HEK293 (cell line): ENCODE results near the gene UQCC2.

Source experiments
- CTCF ChIA-PET: fragments of 350-600 bp; formaldehyde crosslinking; extraction: SDS; loops from one replicate; lab custom pipeline; 2021; ENCODE audit warnings: antibody characterized with exemption; lab: Yijun Ruan, JAX
- POLR2A ChIA-PET: fragments of 300-600 bp; formaldehyde crosslinking; extraction: SDS; loops from one replicate; lab custom pipeline; 2020; ENCODE audit warnings: antibody characterized with exemption, inconsistent platforms; lab: Yijun Ruan, JAX
- H3K27ac ChIP-seq: fragments of 200-500 bp; sonication (Bioruptor generic); 2 replicates; pipeline ENCODE4 v1.5.1; 2014; ENCODE audit warnings: low read depth, low read length, control low read depth, inconsistent platforms; ENCODE audit errors: extremely low read depth
- H3K36me3 ChIP-seq, 2 experiments: fragments of 200-500 bp in 1 of 2; sonication (Bioruptor generic) in 1 of 2; 1 replicate in 1 of 2; 2 replicates in 1 of 2; pipeline ENCODE4 v1.5.1; 2014 to 2017; ENCODE audit warnings: inconsistent platforms in 2 of 2, low read length in 2 of 2; ENCODE audit not compliant: control insufficient read depth in 2 of 2, insufficient read depth in 1 of 2
- H3K4me1 ChIP-seq: fragments of 200-500 bp; sonication (Bioruptor generic); 2 replicates; pipeline ENCODE4 v1.5.1; 2014; ENCODE audit warnings: mild to moderate bottlenecking, low read length, inconsistent platforms; ENCODE audit not compliant: control insufficient read depth, insufficient read depth
- H3K4me3 ChIP-seq: 2 replicates; pipeline ENCODE4 v1.5.1; 2011; ENCODE audit warnings: low read depth, mild to moderate bottlenecking, control low read depth, low read length, moderate library complexity
- H3K9me3 ChIP-seq: fragments of 200-500 bp; sonication (Bioruptor generic); 2 replicates; pipeline ENCODE4 v1.5.1; 2014; ENCODE audit warnings: low read depth, low read length, inconsistent platforms; ENCODE audit not compliant: control insufficient read depth, insufficient read depth
- KLF8 ChIP-seq: fragments of 450-650 bp; formaldehyde crosslinking; IDR thresholded peaks from 2 replicates; pipeline ENCODE4 v1.5.1; 2016; ENCODE audit warnings: missing biosample characterization, missing genetic modification characterization
- MEIS1 ChIP-seq: sonication (generic); formaldehyde crosslinking; IDR thresholded peaks from 2 replicates; pipeline ENCODE4 v1.8.1; 2022; ENCODE audit warnings: missing genetic modification reagents, mild to moderate bottlenecking, borderline replicate concordance
- PATZ1 ChIP-seq: fragments of 450-650 bp; formaldehyde crosslinking; IDR thresholded peaks from 2 replicates; pipeline ENCODE4 v1.5.1; 2016; ENCODE audit warnings: missing biosample characterization, missing genetic modification characterization
- SCRT1 ChIP-seq: fragments of 450-650 bp; formaldehyde crosslinking; IDR thresholded peaks from 2 replicates; pipeline ENCODE4 v1.5.1; 2016; ENCODE audit warnings: missing biosample characterization, missing genetic modification characterization, borderline replicate concordance
- TCF7L2 ChIP-seq: IDR thresholded peaks from 2 replicates; pipeline ENCODE4 v1.6.1; 2011; ENCODE audit warnings: low read depth, mild to moderate bottlenecking, inconsistent platforms, low read length, moderate library complexity, borderline replicate concordance
- WT1 ChIP-seq: fragments of 450-650 bp; formaldehyde crosslinking; IDR thresholded peaks from 2 replicates; pipeline ENCODE4 v1.5.1; 2016; ENCODE audit warnings: missing biosample characterization, missing genetic modification characterization
- ZBTB6 ChIP-seq: fragments of 450-650 bp; formaldehyde crosslinking; IDR thresholded peaks from 2 replicates; pipeline ENCODE4 v1.5.1; 2017; ENCODE audit warnings: missing biosample characterization, missing genetic modification characterization
- ZFP41 ChIP-seq: fragments of 450-650 bp; formaldehyde crosslinking; IDR thresholded peaks from 2 replicates; pipeline ENCODE4 v1.5.1; 2016; ENCODE audit warnings: missing biosample characterization, missing genetic modification characterization, borderline replicate concordance
- ZNF112 ChIP-seq: fragments of 450-650 bp; formaldehyde crosslinking; IDR thresholded peaks from 2 replicates; pipeline ENCODE4 v1.5.0; 2017; ENCODE audit warnings: missing biosample characterization, missing genetic modification characterization
- ZNF114 ChIP-seq: fragments of 450-650 bp; formaldehyde crosslinking; IDR thresholded peaks from 2 replicates; pipeline ENCODE4 v1.5.0; 2017; ENCODE audit warnings: missing biosample characterization, missing genetic modification characterization
- ZNF138 ChIP-seq: fragments of 450-650 bp; formaldehyde crosslinking; IDR thresholded peaks from 2 replicates; pipeline ENCODE4 v1.5.1; 2016; ENCODE audit warnings: missing biosample characterization, missing genetic modification characterization, borderline replicate concordance
- ZNF221 ChIP-seq: fragments of 450-650 bp; formaldehyde crosslinking; IDR thresholded peaks from 2 replicates; pipeline ENCODE4 v1.5.1; 2017; ENCODE audit warnings: missing biosample characterization, missing genetic modification characterization, borderline replicate concordance
- ZNF366 ChIP-seq: fragments of 450-650 bp; formaldehyde crosslinking; conservative IDR thresholded peaks from 2 replicates; pipeline ENCODE4 v1.5.1; 2016; ENCODE audit warnings: missing biosample characterization, missing genetic modification characterization
- ZNF433 ChIP-seq: fragments of 450-650 bp; formaldehyde crosslinking; IDR thresholded peaks from 2 replicates; pipeline ENCODE4 v1.5.1; 2016; ENCODE audit warnings: missing biosample characterization, missing genetic modification characterization, low read depth
- ZNF510 ChIP-seq: fragments of 450-650 bp; formaldehyde crosslinking; IDR thresholded peaks from 2 replicates; pipeline ENCODE4 v1.5.1; 2018; ENCODE audit warnings: mild to moderate bottlenecking, missing genetic modification characterization, missing biosample characterization; ENCODE audit not compliant: insufficient replicate concordance
- ZNF529 ChIP-seq: fragments of 450-650 bp; formaldehyde crosslinking; IDR thresholded peaks from 2 replicates; pipeline ENCODE4 v1.5.1; 2017; ENCODE audit warnings: missing genetic modification characterization, missing biosample characterization; ENCODE audit not compliant: insufficient replicate concordance
- ZNF558 ChIP-seq: fragments of 450-650 bp; formaldehyde crosslinking; IDR thresholded peaks from 2 replicates; pipeline ENCODE4 v1.5.1; 2016; ENCODE audit warnings: missing biosample characterization, missing genetic modification characterization
- ZNF560 ChIP-seq: fragments of 450-650 bp; formaldehyde crosslinking; IDR thresholded peaks from 2 replicates; pipeline ENCODE4 v1.5.1; 2017; ENCODE audit warnings: missing biosample characterization, missing genetic modification characterization, borderline replicate concordance
- ZNF645 ChIP-seq: fragments of 450-650 bp; formaldehyde crosslinking; IDR thresholded peaks from 2 replicates; pipeline ENCODE4; 2016; ENCODE audit warnings: missing biosample characterization, missing genetic modification characterization
- ZNF747 ChIP-seq: fragments of 450-650 bp; formaldehyde crosslinking; IDR thresholded peaks from 2 replicates; pipeline ENCODE4 v1.5.1; 2016; ENCODE audit warnings: missing biosample characterization, missing genetic modification characterization
- ZNF776 ChIP-seq: fragments of 450-650 bp; formaldehyde crosslinking; IDR thresholded peaks from 2 replicates; pipeline ENCODE4 v1.5.0; 2017; ENCODE audit warnings: missing biosample characterization, missing genetic modification characterization, borderline replicate concordance
- ZNF785 ChIP-seq: fragments of 450-650 bp; formaldehyde crosslinking; IDR thresholded peaks from 2 replicates; pipeline ENCODE4 v1.5.1; 2016; ENCODE audit warnings: missing biosample characterization, missing genetic modification characterization
- ZNF837 ChIP-seq: fragments of 450-650 bp; formaldehyde crosslinking; IDR thresholded peaks from 2 replicates; pipeline ENCODE4 v1.5.1; 2016; ENCODE audit warnings: missing biosample characterization, missing genetic modification characterization

The UQCC2 gene

DNA sequence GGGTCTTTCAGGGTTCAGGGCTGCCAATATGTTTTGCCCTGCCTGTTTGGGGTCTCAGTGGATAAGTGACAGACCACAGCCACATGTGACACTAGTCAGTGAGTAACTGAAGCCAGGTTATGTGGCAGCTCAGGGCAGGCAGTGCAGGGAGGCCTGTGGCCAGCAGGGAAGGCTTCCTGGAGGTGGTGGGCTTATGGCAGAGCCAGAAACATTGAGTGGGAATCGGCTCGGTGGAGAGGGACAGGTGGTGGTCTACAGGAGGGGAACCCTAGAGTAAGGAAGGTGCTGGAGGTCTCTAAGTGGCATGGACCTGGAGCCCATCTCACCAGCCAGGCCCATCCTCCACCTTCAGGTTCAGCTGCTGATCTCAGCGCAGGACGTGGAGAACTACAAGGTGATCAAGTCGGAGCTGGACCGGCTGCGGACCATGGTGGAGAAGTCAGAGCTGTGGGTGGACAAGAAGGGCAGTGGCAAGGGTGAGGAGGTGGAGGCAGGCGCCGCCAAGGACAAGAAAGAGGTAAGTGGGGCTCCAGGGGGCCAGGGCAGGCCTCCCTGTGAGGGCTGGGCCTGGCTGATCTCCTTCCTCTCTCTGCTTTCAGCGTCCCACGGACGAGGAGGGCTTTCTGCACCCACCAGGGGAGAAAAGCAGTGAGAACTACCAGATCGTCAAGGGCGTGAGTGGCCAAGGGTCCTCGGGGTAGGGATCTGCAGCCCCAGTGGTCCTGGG lies 34.9 kb downstream of the UQCC2 start (continued):
- TF ChIP-seq ZNF510 (tag by site-specific recombination) = no peak
- no peak for TF ChIP-seq ZNF747
- no peak for TF ChIP-seq ZNF112 (tag by site-specific recombination)
- no peak for TF ChIP-seq KLF8 (tag by site-specific recombination)
- TF ChIP-seq ZFP41 (tag by site-specific recombination) = no peak
- no peak for TF ChIP-seq ZNF221 (tag by site-specific recombination)
- no peak for TF ChIP-seq ZNF645
- TF ChIP-seq SCRT1 (tag by site-specific recombination) = no peak
- no peak for TF ChIP-seq ZNF560 (tag by site-specific recombination)
- no peak for TF ChIP-seq PATZ1 (tag by site-specific recombination)
- no peak for TF ChIP-seq WT1 (tag by site-specific recombination)
- TF ChIP-seq ZNF785 (tag by site-specific recombination) = no peak

DNA sequence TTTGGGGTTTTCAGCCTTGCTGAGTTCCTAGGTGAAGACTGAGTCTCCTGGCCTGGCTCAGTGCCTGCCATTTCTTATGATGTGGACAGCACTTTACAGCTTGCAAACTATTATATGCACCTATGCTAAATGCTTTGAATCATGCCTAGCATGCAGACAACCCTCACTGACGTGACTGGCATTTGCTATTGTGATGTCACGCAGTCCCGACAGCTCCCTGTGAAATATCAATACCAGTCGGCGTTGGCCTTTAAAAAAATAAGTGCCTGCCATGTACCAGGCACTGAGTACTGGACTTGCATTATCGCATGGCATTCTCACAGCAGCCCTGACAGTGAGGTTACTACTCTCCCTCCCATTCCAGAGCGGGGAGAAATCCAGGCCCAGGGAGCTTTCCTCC lies 35.5 kb downstream of the UQCC2 start:
- no peaks in the 10 kb centered on the region for H3K4me1 ChIP-seq
- H3K9me3 ChIP-seq = no peaks in the 10 kb centered on the region
- CTCF ChIA-PET = interaction anchor here (0.7 to 1.1 kb wide), 5 partner anchors 25 to 86 kb away, joined by 3 to 5 read pairs (median 3); no protein-coding TSS in a partner anchor
- no peak overlapping the region for H3K4me3 ChIP-seq
- H3K27ac ChIP-seq = no peak overlapping the region
- H3K36me3 ChIP-seq = peaks cover 6 to 42% of the 10 kb centered on the region in 2 experiments; a peak in 2 of 3 replicates
- POLR2A ChIA-PET = no interaction called here
- no peak for TF ChIP-seq TCF7L2
- no peak for TF ChIP-seq ZBTB6 (tag by site-specific recombination)
- no peak for TF ChIP-seq ZNF837 (tag by site-specific recombination)
- no peak for TF ChIP-seq ZNF529 (tag by site-specific recombination)
- TF ChIP-seq ZNF138 (tag by site-specific recombination) = no peak
- no peak for TF ChIP-seq ZNF433 (tag by site-specific recombination)
- TF ChIP-seq ZNF776 (tag by site-specific recombination) = no peak
- TF ChIP-seq ZNF366 (tag by site-specific recombination) = no peak
- TF ChIP-seq ZNF558 (tag by site-specific recombination) = no peak
- TF ChIP-seq ZNF785 (tag by site-specific recombination) = no peak
- no peak for TF ChIP-seq ZNF114 (tag by site-specific recombination)
- TF ChIP-seq MEIS1 (CRISPR knock-in tag) = no peak
